GM21786 (cell line): Measurements from ENCODE around the gene TULP3.
"Not testable (repeated sequence)": the region's sequence is repeated elsewhere in the genome, so short reads cannot be mapped to it uniquely, and the experiment has no call there.

Experiments used
- ATAC-seq: cut with Tn5 transposase; IDR thresholded peaks from one replicate; pipeline ENCODE4 v1.9.1; 2021; ENCODE audit not compliant: unreplicated experiment

Gene TULP3

GRCh38 chr12:2890388-2891239 lies at the start of gene TULP3:
TULP3 (plus strand) TSS chr12:2890891; CDS start chr12:2890948, 57 bp downstream.
- peak; percentile 98 for ATAC-seq

- ATAC-seq = no peak
Measured at GRCh38 chr12:2841056-2841650, 49.5 kb upstream of the TULP3 start.

- no peak for ATAC-seq
Measured at GRCh38 chr12:2842948-2843347, 47.7 kb upstream of the TULP3 start.

- ATAC-seq = no peak
Measured at GRCh38 chr12:2844786-2845185, 45.9 kb upstream of the TULP3 start.

GRCh38 chr12:2845280-2845679 lies 45.4 kb upstream of the TULP3 start:
- ATAC-seq = no peak

- ATAC-seq = no peak
Measured at GRCh38 chr12:2851931-2852330, 38.8 kb upstream of the TULP3 start.

- no peak for ATAC-seq
Measured at GRCh38 chr12:2853626-2854025, 37.1 kb upstream of the TULP3 start.

- no peak for ATAC-seq
Measured at GRCh38 chr12:2854669-2855453, 35.8 kb upstream of the TULP3 start.

GRCh38 chr12:2855546-2855945 lies 35.1 kb upstream of the TULP3 start:
- no peak for ATAC-seq

- ATAC-seq = no peak
Measured at GRCh38 chr12:2856051-2856450, 34.6 kb upstream of the TULP3 start.

GRCh38 chr12:2857021-2857431 lies 33.7 kb upstream of the TULP3 start, which contains the start of gene TEX52:
TEX52 (minus strand) TSS chr12:2857039; CDS start chr12:2857026, 13 bp downstream.
- no peak for ATAC-seq

- ATAC-seq = no peak
Measured at GRCh38 chr12:2857576-2857975, 33.1 kb upstream of the TULP3 start.

- no peak for ATAC-seq
Measured at GRCh38 chr12:2858334-2858733, 32.4 kb upstream of the TULP3 start.

GRCh38 chr12:2858944-2859421 lies 31.7 kb upstream of the TULP3 start:
- ATAC-seq = no peak

GRCh38 chr12:2860170-2860569 lies 30.5 kb upstream of the TULP3 start:
- ATAC-seq = no peak

GRCh38 chr12:2862876-2863275 lies 27.8 kb upstream of the TULP3 start:
- no peak for ATAC-seq

- ATAC-seq = not testable (repeated sequence)
Measured at GRCh38 chr12:2863402-2863801, 27.3 kb upstream of the TULP3 start.

- no peak for ATAC-seq
Measured at GRCh38 chr12:2864198-2864597, 26.5 kb upstream of the TULP3 start.

GRCh38 chr12:2868986-2869632 lies 21.6 kb upstream of the TULP3 start:
- not testable (repeated sequence) for ATAC-seq

GRCh38 chr12:2876431-2877046 lies 14.2 kb upstream of the TULP3 start:
- peak; percentile 17 for ATAC-seq
